ENCODE data around the gene DLL1. TPM values are rescaled to one million over a fixed set of nuclear protein-coding genes. Genes with fewer than 3 reads are reported as not detected.

Gene DLL1
- total RNA-seq, 2 experiments from 2014 or later, result 0.41 to 0.55 TPM

GRCh38 chr6:170257376-170257775 lies 33.5 kb downstream of the DLL1 start:
- DNase-seq, result no peak
- CTCF ChIA-PET, result no interaction called here
- POLR2A ChIA-PET, result no interaction called here
- no peak overlapping the region for H3K27ac Mint-ChIP-seq
- no peaks in the 10 kb centered on the region for H3K4me1 Mint-ChIP-seq (ENCODE audit: low read depth)
- peaks cover 2% of the 10 kb centered on the region for H3K27me3 Mint-ChIP-seq
- H3K4me3 Mint-ChIP-seq, result no peak overlapping the region
- intact Hi-C loops (cut with micrococcal nuclease), result no loop called here
- no peaks in the 10 kb centered on the region for H3K36me3 Mint-ChIP-seq
- no peaks in the 10 kb centered on the region for H3K9me3 Mint-ChIP-seq

DNA sequence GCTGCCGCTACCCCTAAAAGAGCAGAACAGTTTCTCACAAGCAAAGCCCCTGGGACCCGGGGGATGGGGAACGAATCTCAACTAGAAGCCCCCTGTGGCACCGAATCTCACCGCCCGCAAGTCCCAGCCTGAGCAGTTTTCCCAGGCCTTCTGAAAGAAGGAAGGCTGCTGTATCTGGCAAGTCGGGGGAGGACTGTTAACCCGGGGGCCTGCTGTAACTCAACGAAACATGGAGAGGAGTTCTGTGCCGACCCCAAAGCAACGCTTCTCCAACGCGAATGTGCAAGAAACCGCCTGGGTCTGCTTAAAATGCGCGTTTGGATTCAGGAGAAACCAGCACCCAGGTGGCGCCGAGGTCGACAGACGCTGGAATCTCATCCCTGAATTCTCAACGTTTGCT lies 34.2 kb downstream of the DLL1 start:
- intact Hi-C loops (cut with micrococcal nuclease), result no loop called here
- no peak for DNase-seq
- H3K27me3 Mint-ChIP-seq, result peaks cover 2% of the 10 kb centered on the region
- no peak overlapping the region for H3K4me3 Mint-ChIP-seq
- POLR2A ChIA-PET, result no interaction called here
- no peaks in the 10 kb centered on the region for H3K36me3 Mint-ChIP-seq
- H3K4me1 Mint-ChIP-seq (ENCODE audit: low read depth), result no peaks in the 10 kb centered on the region
- H3K27ac Mint-ChIP-seq, result no peak overlapping the region
- CTCF ChIA-PET, result no interaction called here
- no peaks in the 10 kb centered on the region for H3K9me3 Mint-ChIP-seq

GRCh38 chr6:170255426-170256125 lies 35.3 kb downstream of the DLL1 start:
- Mint-ChIP-seq H3K36me3 (no peaks in the 10 kb centered on the region), H3K4me3 (no peak overlapping the region), H3K4me1 (ENCODE audit: low read depth) (no peaks in the 10 kb centered on the region), H3K27ac (no peak overlapping the region), H3K9me3 (no peaks in the 10 kb centered on the region), H3K27me3 (peaks cover under 1% of the 10 kb centered on the region)
- intact Hi-C loops (cut with micrococcal nuclease), result no loop called here
- no peak for DNase-seq
- ChIA-PET POLR2A (no interaction called here), CTCF (no interaction called here)

DNA sequence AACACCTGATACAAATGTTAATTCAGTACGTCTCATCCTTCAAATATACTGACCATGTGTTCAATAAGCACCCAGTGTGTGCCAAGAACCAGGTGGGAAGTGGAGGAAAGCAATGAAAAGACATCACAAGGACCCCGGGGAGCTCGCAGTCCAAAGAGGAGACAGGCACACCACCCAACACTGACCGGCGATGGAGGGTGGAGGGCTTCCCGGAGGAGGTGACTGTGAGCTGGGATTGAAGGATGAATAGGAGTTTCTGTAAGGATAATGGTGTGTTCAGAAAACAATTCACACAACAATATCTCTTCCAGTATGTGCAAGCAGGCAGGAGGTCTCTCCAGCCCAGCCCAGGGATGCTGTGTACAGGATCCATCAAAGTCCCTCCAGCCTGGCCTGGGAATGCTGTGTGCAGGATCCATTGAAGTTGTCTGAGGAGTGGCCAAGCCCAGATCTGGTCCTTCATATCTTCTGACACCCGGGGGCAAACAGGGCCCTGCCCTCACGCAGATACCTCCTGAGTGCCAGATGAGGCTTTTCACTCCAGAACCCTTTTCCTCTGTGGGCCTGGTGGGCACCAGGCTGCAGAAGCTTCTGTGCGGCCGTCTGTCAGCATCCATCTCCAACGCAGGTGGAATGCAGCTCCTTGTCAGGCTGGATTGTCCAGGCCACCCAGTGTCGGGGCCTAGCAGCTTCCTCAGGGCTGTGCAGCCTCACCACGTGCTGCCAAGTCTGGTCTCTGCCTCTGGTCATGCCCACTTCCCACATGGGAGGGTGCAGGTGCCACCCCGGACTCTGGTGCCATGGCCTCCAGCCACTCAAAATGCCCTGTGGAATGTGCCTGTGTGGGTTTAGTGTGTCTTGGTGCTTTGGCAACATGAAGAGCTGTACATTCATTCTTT lies 36.3 kb downstream of the DLL1 start:
- no peaks in the 10 kb centered on the region for H3K4me1 Mint-ChIP-seq (ENCODE audit: low read depth)
- CTCF ChIA-PET, result no interaction called here
- intact Hi-C loops (cut with micrococcal nuclease), result no loop called here

DNA sequence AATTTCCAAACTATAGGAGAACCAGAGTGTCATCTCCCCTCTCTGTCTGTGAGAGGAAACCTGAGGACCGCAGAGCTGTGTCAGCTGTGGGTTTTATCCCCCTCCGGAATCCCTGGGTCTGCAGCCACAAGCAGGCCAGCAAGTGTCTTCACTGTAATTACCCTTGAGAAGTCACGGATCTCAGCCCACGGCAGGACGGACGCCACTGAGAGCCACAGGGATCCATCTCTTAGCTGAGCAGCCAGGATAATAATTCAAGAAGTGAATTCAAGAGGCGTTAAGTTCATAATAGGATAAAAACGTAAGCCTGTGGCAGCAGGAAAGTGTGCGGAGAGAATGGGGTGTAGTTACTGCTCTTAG lies 37.0 kb downstream of the DLL1 start:
- no peak for DNase-seq
- H3K9me3 Mint-ChIP-seq, result no peaks in the 10 kb centered on the region
- H3K36me3 Mint-ChIP-seq, result no peaks in the 10 kb centered on the region
- ChIA-PET POLR2A (no interaction called here), CTCF (no interaction called here)
- H3K27me3 Mint-ChIP-seq, result no peaks in the 10 kb centered on the region
- H3K4me1 Mint-ChIP-seq (ENCODE audit: low read depth), result no peaks in the 10 kb centered on the region
- intact Hi-C loops (cut with micrococcal nuclease), result no loop called here
- no peak overlapping the region for H3K27ac Mint-ChIP-seq
- H3K4me3 Mint-ChIP-seq, result no peak overlapping the region

More for the DNA sequence above, 36.3 kb downstream of the DLL1 start:
- H3K27me3 Mint-ChIP-seq, result no peaks in the 10 kb centered on the region
- H3K27ac Mint-ChIP-seq, result no peak overlapping the region
- POLR2A ChIA-PET, result no interaction called here
- H3K36me3 Mint-ChIP-seq, result no peaks in the 10 kb centered on the region
- no peaks in the 10 kb centered on the region for H3K9me3 Mint-ChIP-seq
- no peak for DNase-seq
- no peak overlapping the region for H3K4me3 Mint-ChIP-seq

- CTCF ChIA-PET, result no interaction called here
- intact Hi-C loops (cut with micrococcal nuclease), result no loop called here
- H3K27ac Mint-ChIP-seq, result no peak overlapping the region
- DNase-seq, result no peak
- no peaks in the 10 kb centered on the region for H3K36me3 Mint-ChIP-seq
- POLR2A ChIA-PET, result no interaction called here
- no peaks in the 10 kb centered on the region for H3K9me3 Mint-ChIP-seq
- no peaks in the 10 kb centered on the region for H3K4me1 Mint-ChIP-seq (ENCODE audit: low read depth)
- no peak overlapping the region for H3K4me3 Mint-ChIP-seq
- H3K27me3 Mint-ChIP-seq, result no peaks in the 10 kb centered on the region
These were observed 37.5 kb downstream of the DLL1 start for GRCh38 chr6:170253226-170253909.

GRCh38 chr6:170251776-170252571 lies 38.9 kb downstream of the DLL1 start:
- Mint-ChIP-seq H3K9me3 (no peaks in the 10 kb centered on the region), H3K27ac (no peak overlapping the region), H3K4me3 (no peak overlapping the region), H3K4me1 (ENCODE audit: low read depth) (no peaks in the 10 kb centered on the region), H3K27me3 (peaks cover 2% of the 10 kb centered on the region), H3K36me3 (no peaks in the 10 kb centered on the region)
- intact Hi-C loops (cut with micrococcal nuclease), result no loop called here
- DNase-seq, result no peak
- POLR2A ChIA-PET, result no interaction called here
- CTCF ChIA-PET, result interaction anchor here (0.6 kb wide), 1 partner anchor 386 kb away, joined by 3 read pairs; no protein-coding TSS in a partner anchor

DNA sequence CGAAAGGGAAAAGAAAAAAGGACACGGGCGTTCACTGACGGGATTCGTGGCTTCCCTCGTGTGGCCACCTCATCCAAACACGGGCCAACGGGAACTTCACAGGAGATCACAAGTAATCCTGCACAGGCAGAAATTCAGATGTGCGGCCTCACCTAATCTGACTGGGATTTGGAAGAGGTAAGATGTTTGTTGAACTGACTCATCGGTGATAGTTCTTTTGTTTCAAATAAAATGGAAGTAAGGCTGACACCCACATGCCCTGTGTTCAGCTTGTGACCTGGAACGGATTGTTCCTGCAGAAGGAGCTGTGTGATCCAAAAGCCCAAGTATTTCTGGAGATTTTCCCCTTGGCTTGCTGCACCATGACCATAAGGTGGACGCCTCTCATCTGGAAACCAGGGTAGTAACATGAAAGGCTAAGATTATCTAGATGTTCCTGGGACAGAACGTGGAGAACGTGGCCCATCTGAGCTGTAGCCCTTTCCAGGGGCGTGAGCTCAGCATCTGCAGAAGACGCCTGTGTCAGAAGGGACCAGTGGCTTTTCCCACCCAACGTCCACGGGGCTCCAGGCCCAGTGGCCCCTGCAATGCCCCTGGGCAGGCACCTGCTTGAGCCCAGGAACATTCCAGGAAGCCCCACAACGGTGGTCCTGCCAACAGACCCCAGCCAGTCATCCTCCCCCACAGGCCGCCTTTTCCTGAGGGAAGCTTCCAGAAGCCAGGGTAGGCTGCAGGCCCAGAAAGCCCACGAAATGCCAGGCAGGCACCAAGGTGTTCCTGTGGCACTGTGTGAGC lies 39.7 kb downstream of the DLL1 start:
- POLR2A ChIA-PET, result no interaction called here
- H3K27ac Mint-ChIP-seq, result no peak overlapping the region
- intact Hi-C loops (cut with micrococcal nuclease), result no loop called here
- CTCF ChIA-PET, result interaction anchor here (1.1 kb wide), 1 partner anchor 18 kb away, joined by 3 read pairs; no protein-coding TSS in a partner anchor
- H3K4me1 Mint-ChIP-seq (ENCODE audit: low read depth), result no peaks in the 10 kb centered on the region
- H3K9me3 Mint-ChIP-seq, result no peaks in the 10 kb centered on the region
- H3K4me3 Mint-ChIP-seq, result no peak overlapping the region
- no peak for DNase-seq
- H3K27me3 Mint-ChIP-seq, result peaks cover 2% of the 10 kb centered on the region
- no peaks in the 10 kb centered on the region for H3K36me3 Mint-ChIP-seq

GRCh38 chr6:170250455-170250854 lies 40.4 kb downstream of the DLL1 start:
- Mint-ChIP-seq H3K36me3 (no peaks in the 10 kb centered on the region), H3K9me3 (no peaks in the 10 kb centered on the region), H3K4me1 (ENCODE audit: low read depth) (no peaks in the 10 kb centered on the region), H3K27ac (no peak overlapping the region), H3K4me3 (no peak overlapping the region), H3K27me3 (peaks cover 2% of the 10 kb centered on the region)
- ChIA-PET CTCF (interaction anchor here (0.6 to 1.1 kb wide), 2 partner anchors 17 to 280 kb away, joined by 3 read pairs; no protein-coding TSS in a partner anchor), POLR2A (no interaction called here)
- DNase-seq, result no peak
- intact Hi-C loops (cut with micrococcal nuclease), result no loop called here

- Mint-ChIP-seq H3K27ac (no peak overlapping the region), H3K4me1 (ENCODE audit: low read depth) (no peaks in the 10 kb centered on the region), H3K4me3 (no peak overlapping the region), H3K36me3 (no peaks in the 10 kb centered on the region), H3K9me3 (no peaks in the 10 kb centered on the region), H3K27me3 (peaks cover 2% of the 10 kb centered on the region)
- intact Hi-C loops (cut with micrococcal nuclease), result no loop called here
- DNase-seq, result no peak
- CTCF ChIA-PET, result interaction anchor here (0.6 kb wide), 1 partner anchor 281 kb away, joined by 3 read pairs; no protein-coding TSS in a partner anchor
- POLR2A ChIA-PET, result no interaction called here
These were observed 41.1 kb downstream of the DLL1 start for GRCh38 chr6:170249817-170250216.

- Mint-ChIP-seq H3K27ac (no peak overlapping the region), H3K36me3 (no peaks in the 10 kb centered on the region), H3K4me1 (ENCODE audit: low read depth) (no peaks in the 10 kb centered on the region), H3K27me3 (peaks cover 2% of the 10 kb centered on the region), H3K9me3 (no peaks in the 10 kb centered on the region), H3K4me3 (no peak overlapping the region)
- no peak for DNase-seq
- CTCF ChIA-PET, result no interaction called here
- intact Hi-C loops (cut with micrococcal nuclease), result no loop called here
- POLR2A ChIA-PET, result no interaction called here
These were observed 41.8 kb downstream of the DLL1 start for GRCh38 chr6:170248861-170249600.
